SU-DHL-6 (cell line): ENCODE data around the gene AACS.

Experiments
- H2AFZ ChIP-seq: fragments of 200-600 bp; sonication (generic); 2 replicates; pipeline ENCODE4 v1.6.1; 2014; ENCODE audit warnings: low read depth, mild to moderate bottlenecking, moderate library complexity, mixed read lengths, antibody characterized with exemption, low read length; ENCODE audit not compliant: severe bottlenecking
- H3F3A ChIP-seq: fragments of 200-600 bp; shearing (Covaris generic); 2 replicates; pipeline ENCODE4 v1.6.0; 2016; ENCODE audit warnings: antibody characterized with exemption, mild to moderate bottlenecking; ENCODE audit not compliant: insufficient read depth
- H3K27ac ChIP-seq: fragments of 200-600 bp; sonication (generic); 2 replicates; pipeline ENCODE4 v1.5.1; 2016; ENCODE audit warnings: low read depth, mild to moderate bottlenecking, low read length, moderate library complexity, mixed read lengths
- H3K27me3 ChIP-seq: fragments of 200-600 bp; sonication (generic), shearing (Covaris generic); 2 replicates; pipeline ENCODE4 v1.6.0; 2014; ENCODE audit warnings: mild to moderate bottlenecking, low read length
- H3K36me3 ChIP-seq: fragments of 200-600 bp; sonication (generic); 2 replicates; pipeline ENCODE4 v1.6.1; 2014; ENCODE audit warnings: mild to moderate bottlenecking, low read length, mixed read lengths
- H3K4me2 ChIP-seq: fragments of 300-600, 200-600 bp; shearing (Covaris generic), sonication (generic); 2 replicates; pipeline ENCODE4 v1.6.0; 2014; ENCODE audit warnings: low read length, low read depth, mild to moderate bottlenecking; ENCODE audit not compliant: poor library complexity, severe bottlenecking
- H3K4me3 ChIP-seq: fragments of 200-600 bp; sonication (generic); 2 replicates; pipeline ENCODE4 v1.5.1; 2014; ENCODE audit warnings: antibody characterized with exemption, low read length, mild to moderate bottlenecking, mixed read lengths; ENCODE audit not compliant: insufficient read depth, poor library complexity, severe bottlenecking
- H3K79me2 ChIP-seq: fragments of 200-600 bp; sonication (generic); 2 replicates; pipeline ENCODE4 v1.6.1; 2014; ENCODE audit warnings: mild to moderate bottlenecking, low read length, moderate library complexity; ENCODE audit not compliant: insufficient read depth
- H3K9ac ChIP-seq: fragments of 200-600 bp; sonication (generic); 2 replicates; pipeline ENCODE4 v1.7.0; 2014; ENCODE audit warnings: mild to moderate bottlenecking, low read length
- H3K9me2 ChIP-seq: fragments of 200-600 bp; sonication (generic); replicated peaks from 2 replicates; pipeline ENCODE4 v1.6.1; 2014; ENCODE audit warnings: low read length; ENCODE audit not compliant: insufficient read depth
- H3K9me3 ChIP-seq: fragments of 200-600 bp; sonication (generic); 2 replicates; pipeline ENCODE4 v1.6.1; 2014; ENCODE audit warnings: low read length, mixed read lengths; ENCODE audit not compliant: insufficient read depth
- H4K20me1 ChIP-seq: fragments of 200-600 bp; sonication (generic); 2 replicates; pipeline ENCODE4 v1.6.1; 2014; ENCODE audit warnings: low read depth, mild to moderate bottlenecking, antibody characterized with exemption, low read length, moderate library complexity, mixed read lengths
- CTCF ChIP-seq: fragments of 200-600 bp; sonication (generic); IDR thresholded peaks from one replicate; pipeline ENCODE4 v1.5.1; 2017; ENCODE audit warnings: antibody characterized with exemption, mild to moderate bottlenecking, low read length, moderate library complexity; ENCODE audit not compliant: insufficient read depth, poor library complexity, severe bottlenecking
- EZH2phosphoT487 ChIP-seq: fragments of 200-600 bp; sonication (generic), shearing (Covaris generic); conservative IDR thresholded peaks from 2 replicates; pipeline ENCODE4 v1.6.1; 2018; ENCODE audit warnings: mild to moderate bottlenecking, antibody characterized with exemption, low read length, moderate library complexity, mixed read lengths

The AACS gene

GRCh38 chr12:125064492-125064891 is 743 bp upstream of the AACS start:
- H3K79me2 ChIP-seq, result peaks cover 5% of the 10 kb centered on the region; the same call in 1 of the 2 replicates
- peaks cover 10% of the 10 kb centered on the region; the same call in 1 of the 2 replicates for H3K9me3 ChIP-seq
- no peak overlapping the region for H3K4me3 ChIP-seq
- H3K9ac ChIP-seq, result peak overlapping the region; percentile 84
- H4K20me1 ChIP-seq, result no peaks in the 10 kb centered on the region
- no peaks in the 10 kb centered on the region for H3K9me2 ChIP-seq
- H3K36me3 ChIP-seq, result no peaks in the 10 kb centered on the region
- peak overlapping the region; percentile 90 for H3K4me2 ChIP-seq
- peak overlapping the region; percentile 99 for H2AFZ ChIP-seq
- H3F3A ChIP-seq, result no peaks in the 10 kb centered on the region
- TF ChIP-seq CTCF (no peak), EZH2phosphoT487 (no peak)
- no peak overlapping the region for H3K27ac ChIP-seq
- H3K27me3 ChIP-seq, result no peaks in the 10 kb centered on the region

- no peak overlapping the region for H3K27ac ChIP-seq
- no peaks in the 10 kb centered on the region for H3K9me2 ChIP-seq
- TF ChIP-seq CTCF (no peak), EZH2phosphoT487 (no peak)
- H3K36me3 ChIP-seq, result no peaks in the 10 kb centered on the region
- peak overlapping the region; percentile 84 for H3K9ac ChIP-seq
- H3K4me2 ChIP-seq, result peak overlapping the region; percentile 90
- no peaks in the 10 kb centered on the region for H3K27me3 ChIP-seq
- no peaks in the 10 kb centered on the region for H3F3A ChIP-seq
- H3K4me3 ChIP-seq, result peak overlapping the region; percentile 95
- peaks cover 7% of the 10 kb centered on the region; the same call in 1 of the 2 replicates for H3K9me3 ChIP-seq
- peaks cover 5% of the 10 kb centered on the region; the same call in 1 of the 2 replicates for H3K79me2 ChIP-seq
- peak overlapping the region; percentile 95 for H2AFZ ChIP-seq
- H4K20me1 ChIP-seq, result no peaks in the 10 kb centered on the region
Measured at GRCh38 chr12:125065919-125066570, 810 bp downstream of the AACS start.

GRCh38 chr12:125068391-125068790 is 3.2 kb downstream of the AACS start:
- Histone ChIP-seq H3K27ac (no peak overlapping the region), H3K4me2 (no peak overlapping the region), H3K9ac (no peak overlapping the region), H3K27me3 (no peaks in the 10 kb centered on the region), H3K36me3 (no peaks in the 10 kb centered on the region), H3K79me2 (peaks cover 5% of the 10 kb centered on the region; the same call in 1 of the 2 replicates), H2AFZ (no peak overlapping the region), H3K9me2 (no peaks in the 10 kb centered on the region), H4K20me1 (no peaks in the 10 kb centered on the region), H3K4me3 (no peak overlapping the region), H3F3A (no peaks in the 10 kb centered on the region), H3K9me3 (no peaks in the 10 kb centered on the region)
- TF ChIP-seq CTCF (no peak), EZH2phosphoT487 (no peak)
